PFSK-1 (cell line): ENCODE measurements around the gene CMTM6.

Experiments
- FOXP2 ChIP-seq: optimal IDR thresholded peaks from 2 replicates; pipeline ENCODE3; 2011; ENCODE audit warnings: borderline replicate concordance, control low read depth, inconsistent platforms; ENCODE audit not compliant: insufficient read depth; ENCODE audit errors: extremely low read length, extremely low read depth
- POLR2AphosphoS5 ChIP-seq: IDR thresholded peaks from 2 replicates; pipeline ENCODE4 v1.6.1; 2012; ENCODE audit warnings: low read depth, mild to moderate bottlenecking, control low read depth, low read length, moderate library complexity
- REST ChIP-seq, 2 experiments: IDR thresholded peaks; 2 replicates each; pipeline versions ENCODE4 v1.6.1 to v1.8.0; 2011 to 2012; ENCODE audit warnings: low read depth in 2 of 2, low read length in 2 of 2, control low read depth in 1 of 2, inconsistent platforms in 1 of 2, mild to moderate bottlenecking in 1 of 2, moderate library complexity in 1 of 2; ENCODE audit not compliant: insufficient read depth in 1 of 2
- SIN3A ChIP-seq: IDR thresholded peaks from 2 replicates; pipeline ENCODE4 v1.6.1; 2012; ENCODE audit warnings: mild to moderate bottlenecking, low read length, moderate library complexity, borderline replicate concordance; ENCODE audit not compliant: insufficient read depth
- TAF1 ChIP-seq: IDR thresholded peaks from 2 replicates; pipeline ENCODE4 v1.6.1; 2012; ENCODE audit warnings: low read length, control low read depth, borderline replicate concordance; ENCODE audit not compliant: insufficient read depth

The CMTM6 gene

GRCh38 chr3:32449691-32450090 lies 53.0 kb downstream of the CMTM6 start:
- TF ChIP-seq SIN3A (no peak), TAF1 (no peak), POLR2AphosphoS5 (no peak), FOXP2 (no peak), REST (IDR thresholded peaks at IDR 0.05; ENCODE audit: insufficient read depth in 1 of 2, low read depth in 2 of 2, low read length in 2 of 2) (no peak)

- TF ChIP-seq FOXP2: no peak
- TF ChIP-seq POLR2AphosphoS5: no peak
- no peak for TF ChIP-seq SIN3A
- TF ChIP-seq TAF1: no peak
Observed at GRCh38 chr3:32448686-32449474, 53.8 kb downstream of the CMTM6 start.

GRCh38 chr3:32447865-32448400 lies 54.7 kb downstream of the CMTM6 start:
- TF ChIP-seq SIN3A: no peak
- TF ChIP-seq TAF1: no peak
- TF ChIP-seq POLR2AphosphoS5: no peak
- no peak for TF ChIP-seq FOXP2
- no peak for TF ChIP-seq REST (IDR thresholded peaks at IDR 0.05; ENCODE audit: insufficient read depth in 1 of 2, low read depth in 2 of 2, low read length in 2 of 2)

- TF ChIP-seq REST (IDR thresholded peaks at IDR 0.05; ENCODE audit: insufficient read depth in 1 of 2, low read depth in 2 of 2, low read length in 2 of 2) (no peak), SIN3A (no peak), FOXP2 (no peak), TAF1 (no peak), POLR2AphosphoS5 (no peak)
Observed at GRCh38 chr3:32443478-32443877, 59.2 kb downstream of the CMTM6 start.

- TF ChIP-seq POLR2AphosphoS5: no peak
- no peak for TF ChIP-seq REST (IDR thresholded peaks at IDR 0.05; ENCODE audit: insufficient read depth in 1 of 2, low read depth in 2 of 2, low read length in 2 of 2)
- TF ChIP-seq SIN3A: no peak
- TF ChIP-seq TAF1: no peak
- TF ChIP-seq FOXP2: no peak
Observed at GRCh38 chr3:32442766-32443165, 59.9 kb downstream of the CMTM6 start.
